Left lung (tissue), 10 donors: Measurements from ENCODE around the gene HILPDA. TPM values are rescaled to one million over a fixed set of nuclear protein-coding genes. Genes with fewer than 3 reads are reported as not detected.

Source experiments
- ATAC-seq: fragments of 200-7000 bp; cut with Tn5 transposase; one replicate; pipeline ENCODE4 v1.9.1; 2020; ENCODE audit warnings: moderate library complexity
- DNase-seq, 4 donors: peaks; one replicate each; pipeline ENCODE4 v3.0.0-alpha.2; 2013 to 2020
- H3K27ac ChIP-seq, 2 donors: fragments of 200-600 bp; sonication (generic) in 1 of 2; one replicate each; pipeline versions ENCODE4 v1.5.0 to v1.8.0; 2020 to 2021
- H3K27me3 ChIP-seq, 2 donors: fragments of 200-600 bp; sonication (generic) in 1 of 2; one replicate each; pipeline versions ENCODE4 v1.5.0 to v1.8.0; 2020 to 2021
- H3K36me3 ChIP-seq, 2 donors: fragments of 200-600 bp; sonication (generic) in 1 of 2; one replicate each; pipeline versions ENCODE4 v1.5.0 to v1.8.0; 2020 to 2021
- H3K4me1 ChIP-seq, 2 donors: fragments of 200-600 bp; one replicate each; pipeline ENCODE4 v1.8.0; 2021
- H3K4me3 ChIP-seq, 2 donors: fragments of 200-600 bp; sonication (generic) in 1 of 2; one replicate each; pipeline versions ENCODE4 v1.5.0 to v1.8.0; 2020 to 2021; ENCODE audit warnings: mild to moderate bottlenecking in 1 of 2
- H3K9me3 ChIP-seq, 2 donors: fragments of 200-600 bp; sonication (generic) in 1 of 2; one replicate each; pipeline versions ENCODE4 v1.5.0 to v1.8.0; 2020 to 2021
- CTCF ChIP-seq, 2 donors: fragments of 200-600 bp; sonication (generic) in 1 of 2; IDR thresholded peaks; one replicate each; pipeline versions ENCODE4 v1.5.0 to v1.8.0; 2021; ENCODE audit warnings: antibody characterized with exemption in 2 of 2
- intact Hi-C, 2 donors: fragments of 100-400 bp; cut with DNase I; formaldehyde crosslinking; loops; one replicate each; pipeline versions ENCODE4 v1.11.2 to v1.14.2; 2022
- polyA plus RNA-seq, 6 donors: library from polyadenylated mRNA; unstranded; fragments of 120-200 nt; gene quantifications; one replicate each; pipeline ENCODE4 v1.2.1, GENCODE V29; 2013; ENCODE audit not compliant: insufficient read length in 6 of 6
- total RNA-seq, 2 donors: library from RNA; stranded (reverse); fragmentation: NEBNext Ultra II Directional; extraction: Animal tissue kit (Norgen Biotek cat#: 25700); gene quantifications; one replicate each; pipeline ENCODE4 v1.2.1, GENCODE V29; 2021
- donor health status: DM: no; HTN: yes; CAD: no.
- donor health status: DM: no; HTN: no; CAD: no.

HILPDA gene
- total and polyA plus RNA-seq, 8 donors, result 10.2 to 39.1 (median 33.3) TPM

GRCh38 chr7:128437426-128438332 lies 18.0 kb upstream of the HILPDA start:
- no peak for TF ChIP-seq CTCF (IDR thresholded peaks at IDR 0.05)
- Histone ChIP-seq H3K9me3 (no peaks in the 10 kb centered on the region), H3K27ac (peak overlapping the region in 1 of 2 donors; percentile 51), H3K4me1 (peaks cover 0 to 7% of the 10 kb centered on the region in 2 donors), H3K36me3 (no peaks in the 10 kb centered on the region), H3K4me3 (no peak overlapping the region), H3K27me3 (no peaks in the 10 kb centered on the region)
- DNase-seq, result no peak
- peak; percentile 60 for ATAC-seq
- intact Hi-C loops, result no loop called here

- H3K4me3 ChIP-seq, result no peak overlapping the region
- intact Hi-C loops, result no loop called here
- DNase-seq (no peak), ATAC-seq (no peak)
- H3K4me1 ChIP-seq, result peaks cover 0 to 4% of the 10 kb centered on the region in 2 donors
- no peak overlapping the region for H3K27ac ChIP-seq
- H3K27me3 ChIP-seq, result no peaks in the 10 kb centered on the region
- no peaks in the 10 kb centered on the region for H3K36me3 ChIP-seq
- TF ChIP-seq CTCF (IDR thresholded peaks at IDR 0.05), result no peak
- no peaks in the 10 kb centered on the region for H3K9me3 ChIP-seq
Observed at GRCh38 chr7:128442356-128442755, 13.3 kb upstream of the HILPDA start.

GRCh38 chr7:128443831-128444600 lies 11.7 kb upstream of the HILPDA start:
- ATAC-seq, result no peak
- Histone ChIP-seq H3K4me1 (no peaks in the 10 kb centered on the region), H3K27me3 (no peaks in the 10 kb centered on the region), H3K36me3 (no peaks in the 10 kb centered on the region), H3K4me3 (no peak overlapping the region), H3K27ac (no peak overlapping the region), H3K9me3 (no peaks in the 10 kb centered on the region)
- intact Hi-C loops, result no loop called here
- no peak for DNase-seq
- no peak for TF ChIP-seq CTCF (IDR thresholded peaks at IDR 0.05)

GRCh38 chr7:128446306-128446705 lies 9.4 kb upstream of the HILPDA start:
- no peaks in the 10 kb centered on the region for H3K9me3 ChIP-seq
- no peaks in the 10 kb centered on the region for H3K27me3 ChIP-seq
- TF ChIP-seq CTCF (IDR thresholded peaks at IDR 0.05), result no peak
- no peaks in the 10 kb centered on the region for H3K4me1 ChIP-seq
- H3K4me3 ChIP-seq, result no peak overlapping the region
- H3K27ac ChIP-seq, result no peak overlapping the region
- DNase-seq (no peak), ATAC-seq (no peak)
- intact Hi-C loops, result no loop called here
- no peaks in the 10 kb centered on the region for H3K36me3 ChIP-seq

- H3K9me3 ChIP-seq, result no peaks in the 10 kb centered on the region
Observed at GRCh38 chr7:128447941-128448564, 7.6 kb upstream of the HILPDA start.

More at GRCh38 chr7:128447941-128448564, 7.6 kb upstream of the HILPDA start:
- no peak for DNase-seq
- no peaks in the 10 kb centered on the region for H3K27me3 ChIP-seq
- intact Hi-C loops, result no loop called here
- H3K36me3 ChIP-seq, result no peaks in the 10 kb centered on the region
- no peak overlapping the region for H3K27ac ChIP-seq
- ATAC-seq, result no peak
- H3K4me3 ChIP-seq, result no peak overlapping the region
- no peaks in the 10 kb centered on the region for H3K4me1 ChIP-seq
- TF ChIP-seq CTCF (IDR thresholded peaks at IDR 0.05), result no peak
